ENCODE measurements around the gene AGXT2.

Gene AGXT2

GRCh38 chr5:35047785-35048404 is at the start of gene AGXT2:
Gene AGXT2 (minus strand): TSS chr5:35047949. CDS start chr5:35047892, 57 bp downstream.
- Mint-ChIP-seq H3K4me3 (no peak within 1 kb of the TSS), H3K4me1 (no peaks in the 10 kb centered on the region), H3K36me3 (no peaks in the 10 kb centered on the region), H3K9me3 (no peaks in the 10 kb centered on the region), H3K27ac (no peak within 1 kb of the TSS), H3K27me3 (peaks cover 16% of the 10 kb centered on the region)

- Mint-ChIP-seq H3K27ac (no peak overlapping the region), H3K27me3 (peaks cover 5% of the 10 kb centered on the region), H3K36me3 (no peaks in the 10 kb centered on the region), H3K9me3 (no peaks in the 10 kb centered on the region), H3K4me3 (no peak overlapping the region), H3K4me1 (no peaks in the 10 kb centered on the region)
Observed at GRCh38 chr5:35096932-35097331, 49.2 kb upstream of the AGXT2 start.

- no peak overlapping the region for H3K4me3 Mint-ChIP-seq
- H3K27me3 Mint-ChIP-seq: peaks cover 4% of the 10 kb centered on the region
- H3K36me3 Mint-ChIP-seq: no peaks in the 10 kb centered on the region
- no peaks in the 10 kb centered on the region for H3K9me3 Mint-ChIP-seq
- H3K4me1 Mint-ChIP-seq: no peaks in the 10 kb centered on the region
- no peak overlapping the region for H3K27ac Mint-ChIP-seq
Observed at GRCh38 chr5:35096216-35096615, 48.5 kb upstream of the AGXT2 start.

GRCh38 chr5:35095366-35095765 is 47.6 kb upstream of the AGXT2 start:
- Mint-ChIP-seq H3K4me3 (no peak overlapping the region), H3K4me1 (no peaks in the 10 kb centered on the region), H3K27ac (no peak overlapping the region), H3K9me3 (no peaks in the 10 kb centered on the region), H3K36me3 (no peaks in the 10 kb centered on the region), H3K27me3 (peaks cover 2% of the 10 kb centered on the region)

GRCh38 chr5:35094948-35095347 is 47.2 kb upstream of the AGXT2 start:
- no peak overlapping the region for H3K27ac Mint-ChIP-seq
- H3K4me1 Mint-ChIP-seq: no peaks in the 10 kb centered on the region
- H3K27me3 Mint-ChIP-seq: peaks cover 2% of the 10 kb centered on the region
- no peak overlapping the region for H3K4me3 Mint-ChIP-seq
- no peaks in the 10 kb centered on the region for H3K36me3 Mint-ChIP-seq
- no peaks in the 10 kb centered on the region for H3K9me3 Mint-ChIP-seq

GRCh38 chr5:35092703-35093102 is 45.0 kb upstream of the AGXT2 start:
- Mint-ChIP-seq H3K27me3 (peaks cover 2% of the 10 kb centered on the region), H3K4me3 (no peak overlapping the region), H3K27ac (peak overlapping the region; percentile 14), H3K4me1 (no peaks in the 10 kb centered on the region), H3K9me3 (no peaks in the 10 kb centered on the region), H3K36me3 (no peaks in the 10 kb centered on the region)

- Mint-ChIP-seq H3K27ac (no peak overlapping the region), H3K9me3 (no peaks in the 10 kb centered on the region), H3K4me3 (no peak overlapping the region), H3K27me3 (peaks cover 1% of the 10 kb centered on the region), H3K36me3 (no peaks in the 10 kb centered on the region), H3K4me1 (no peaks in the 10 kb centered on the region)
Observed at GRCh38 chr5:35091704-35092103, 44.0 kb upstream of the AGXT2 start.

- Mint-ChIP-seq H3K36me3 (no peaks in the 10 kb centered on the region), H3K9me3 (no peaks in the 10 kb centered on the region), H3K4me1 (no peaks in the 10 kb centered on the region), H3K27ac (no peak overlapping the region), H3K4me3 (no peak overlapping the region), H3K27me3 (peaks cover 6% of the 10 kb centered on the region)
Observed at GRCh38 chr5:35089334-35090314, 41.9 kb upstream of the AGXT2 start.

- H3K4me3 Mint-ChIP-seq: no peak overlapping the region
- no peaks in the 10 kb centered on the region for H3K9me3 Mint-ChIP-seq
- H3K27ac Mint-ChIP-seq: no peak overlapping the region
- H3K27me3 Mint-ChIP-seq: peaks cover 6% of the 10 kb centered on the region
- H3K4me1 Mint-ChIP-seq: no peaks in the 10 kb centered on the region
- no peaks in the 10 kb centered on the region for H3K36me3 Mint-ChIP-seq
Observed at GRCh38 chr5:35087991-35088390, 40.2 kb upstream of the AGXT2 start.

GRCh38 chr5:35083150-35083549 is 35.4 kb upstream of the AGXT2 start:
- Mint-ChIP-seq H3K27me3 (peaks cover 6% of the 10 kb centered on the region), H3K4me3 (no peak overlapping the region), H3K4me1 (no peaks in the 10 kb centered on the region), H3K9me3 (no peaks in the 10 kb centered on the region), H3K36me3 (no peaks in the 10 kb centered on the region), H3K27ac (no peak overlapping the region)

GRCh38 chr5:35082530-35082929 is 34.8 kb upstream of the AGXT2 start:
- Mint-ChIP-seq H3K4me3 (no peak overlapping the region), H3K4me1 (no peaks in the 10 kb centered on the region), H3K27me3 (peaks cover 7% of the 10 kb centered on the region), H3K27ac (no peak overlapping the region), H3K9me3 (no peaks in the 10 kb centered on the region), H3K36me3 (no peaks in the 10 kb centered on the region)

- Mint-ChIP-seq H3K4me1 (no peaks in the 10 kb centered on the region), H3K4me3 (no peak overlapping the region), H3K27me3 (peaks cover 10% of the 10 kb centered on the region), H3K27ac (no peak overlapping the region), H3K36me3 (no peaks in the 10 kb centered on the region), H3K9me3 (peaks cover 4% of the 10 kb centered on the region)
Observed at GRCh38 chr5:35081134-35081533, 33.4 kb upstream of the AGXT2 start.

GRCh38 chr5:35073160-35073559 is 25.4 kb upstream of the AGXT2 start:
- Mint-ChIP-seq H3K27me3 (peaks cover 17% of the 10 kb centered on the region), H3K27ac (no peak overlapping the region)

GRCh38 chr5:35069188-35069587 is 21.4 kb upstream of the AGXT2 start:
- Mint-ChIP-seq H3K4me3 (no peak overlapping the region), H3K27ac (no peak overlapping the region), H3K36me3 (no peaks in the 10 kb centered on the region), H3K27me3 (peaks cover 15% of the 10 kb centered on the region), H3K4me1 (no peaks in the 10 kb centered on the region), H3K9me3 (peaks cover 7% of the 10 kb centered on the region)

More at GRCh38 chr5:35073160-35073559, 25.4 kb upstream of the AGXT2 start:
- Mint-ChIP-seq H3K4me3 (no peak overlapping the region), H3K4me1 (no peaks in the 10 kb centered on the region), H3K9me3 (peaks cover 13% of the 10 kb centered on the region), H3K36me3 (no peaks in the 10 kb centered on the region)

GRCh38 chr5:35067985-35068384 is 20.2 kb upstream of the AGXT2 start:
- Mint-ChIP-seq H3K4me1 (no peaks in the 10 kb centered on the region), H3K9me3 (no peaks in the 10 kb centered on the region), H3K4me3 (no peak overlapping the region), H3K27me3 (peaks cover 11% of the 10 kb centered on the region), H3K27ac (no peak overlapping the region), H3K36me3 (no peaks in the 10 kb centered on the region)

- Mint-ChIP-seq H3K27me3 (peaks cover 11% of the 10 kb centered on the region), H3K27ac (no peak overlapping the region), H3K36me3 (no peaks in the 10 kb centered on the region), H3K4me1 (no peaks in the 10 kb centered on the region), H3K9me3 (no peaks in the 10 kb centered on the region), H3K4me3 (no peak overlapping the region)
Observed at GRCh38 chr5:35066260-35066795, 18.6 kb upstream of the AGXT2 start.
